HG03457 (cell line): ENCODE measurements around the gene NABP1.
"Not testable (repeated sequence)": the region's sequence is repeated elsewhere in the genome, so short reads cannot be mapped to it uniquely, and the experiment has no call there.

Experiments used
- ATAC-seq: cut with Tn5 transposase; IDR thresholded peaks from one replicate; pipeline ENCODE4 v1.9.1; 2021; ENCODE audit warnings: moderate number of reproducible peaks; ENCODE audit not compliant: unreplicated experiment

The NABP1 gene, protein sequence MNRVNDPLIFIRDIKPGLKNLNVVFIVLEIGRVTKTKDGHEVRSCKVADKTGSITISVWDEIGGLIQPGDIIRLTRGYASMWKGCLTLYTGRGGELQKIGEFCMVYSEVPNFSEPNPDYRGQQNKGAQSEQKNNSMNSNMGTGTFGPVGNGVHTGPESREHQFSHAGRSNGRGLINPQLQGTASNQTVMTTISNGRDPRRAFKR

DNA sequence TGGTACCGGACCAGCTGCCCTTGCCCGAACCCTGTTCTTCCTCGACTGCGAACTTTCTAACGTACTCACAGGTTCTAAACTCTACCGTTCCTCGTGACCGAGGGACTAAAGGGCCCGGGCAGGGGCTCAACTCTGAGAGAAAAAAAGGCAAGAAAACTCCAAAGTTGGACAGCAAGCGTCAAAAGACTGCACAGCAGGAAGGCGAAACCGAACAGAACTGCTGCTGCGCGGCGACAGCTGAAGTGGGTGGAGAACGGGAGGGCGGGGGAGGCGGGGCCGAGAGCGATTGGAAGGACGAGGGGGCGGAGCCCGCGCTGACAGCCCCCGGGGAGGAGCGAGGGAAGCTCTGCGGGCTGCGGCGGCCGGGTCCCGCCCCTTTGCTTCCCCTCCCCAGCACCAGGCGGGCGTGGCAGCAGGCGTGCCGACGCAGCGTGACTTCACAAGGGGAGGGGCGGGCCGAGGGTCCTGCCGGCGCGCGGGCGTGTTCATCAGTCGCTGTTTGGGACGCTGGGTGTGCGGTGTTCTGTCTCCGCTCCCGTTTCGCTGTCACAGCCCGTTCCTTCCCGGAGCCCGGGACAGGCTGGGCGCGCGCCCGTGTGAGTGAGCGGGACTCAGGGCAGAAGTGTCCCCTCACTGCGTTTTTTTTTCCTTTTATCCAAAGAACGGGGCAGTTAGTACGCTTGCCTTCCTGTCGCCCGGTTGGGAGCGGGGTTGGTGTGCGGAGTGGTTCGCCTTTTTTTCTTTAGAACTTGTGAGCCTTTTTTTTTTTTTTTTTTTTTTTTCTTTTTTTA, at the start of gene NABP1:
Gene NABP1, plus strand, starts transcription at position 491 of the 791 bp plus-strand sequence. CDS start 479 bp downstream, outside the sequence.
- ATAC-seq: peak; percentile 58

DNA sequence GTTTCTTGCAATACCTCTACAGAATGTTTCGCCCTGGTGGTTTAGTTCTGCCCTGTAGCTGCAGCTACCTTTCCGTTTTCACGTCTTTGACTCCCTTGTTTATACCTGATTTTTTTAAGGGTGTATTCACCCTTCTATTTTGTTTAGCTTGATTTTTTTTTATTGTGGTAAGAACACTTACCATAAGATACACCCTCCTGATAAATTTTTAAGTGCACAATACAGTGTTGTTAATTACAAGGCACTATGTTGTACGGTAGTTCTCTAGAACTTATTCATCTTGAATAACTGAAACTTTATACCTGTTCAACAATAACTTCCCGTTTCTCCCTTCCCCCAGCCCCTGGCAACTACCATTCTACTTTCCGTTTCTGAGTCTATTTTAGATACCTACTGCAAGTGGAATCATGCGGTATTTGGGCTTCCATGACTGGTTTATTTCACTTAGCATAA, 48.9 kb upstream of the NABP1 start:
- ATAC-seq: no peak

DNA sequence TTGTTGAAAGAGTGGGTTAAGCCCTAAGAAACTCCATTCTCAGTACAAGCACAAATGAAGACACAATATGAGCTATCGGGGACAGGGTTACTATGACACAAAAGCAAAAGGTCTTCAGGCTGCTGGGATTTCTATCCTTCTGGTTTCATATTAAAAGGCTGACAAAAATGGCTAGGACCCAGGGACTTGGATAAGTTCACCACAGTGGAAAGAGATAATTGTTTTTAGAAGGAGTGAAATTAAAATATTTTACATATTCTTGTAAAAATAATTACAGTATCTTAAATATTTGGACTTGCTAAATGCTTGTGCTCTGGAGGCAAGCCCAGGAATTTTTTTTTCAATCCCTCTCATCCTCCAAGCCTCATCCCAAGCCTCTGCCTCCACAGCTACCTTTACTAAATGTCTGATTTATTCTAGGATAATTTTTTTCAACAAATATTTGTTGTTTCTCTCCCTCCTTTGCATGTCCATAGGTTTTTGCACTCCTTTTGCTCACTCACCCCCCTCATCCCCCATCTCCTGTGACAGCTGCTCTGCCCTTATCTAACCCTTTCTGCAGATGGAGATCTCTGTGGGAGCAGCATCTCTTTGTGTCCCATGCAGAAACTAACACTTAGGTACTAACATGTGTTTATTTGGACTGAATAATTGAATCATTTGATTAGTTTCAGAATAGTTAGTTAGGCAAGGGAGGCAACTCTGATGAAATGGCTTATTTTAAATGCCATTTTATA, 47.8 kb upstream of the NABP1 start:
- no peak for ATAC-seq

DNA sequence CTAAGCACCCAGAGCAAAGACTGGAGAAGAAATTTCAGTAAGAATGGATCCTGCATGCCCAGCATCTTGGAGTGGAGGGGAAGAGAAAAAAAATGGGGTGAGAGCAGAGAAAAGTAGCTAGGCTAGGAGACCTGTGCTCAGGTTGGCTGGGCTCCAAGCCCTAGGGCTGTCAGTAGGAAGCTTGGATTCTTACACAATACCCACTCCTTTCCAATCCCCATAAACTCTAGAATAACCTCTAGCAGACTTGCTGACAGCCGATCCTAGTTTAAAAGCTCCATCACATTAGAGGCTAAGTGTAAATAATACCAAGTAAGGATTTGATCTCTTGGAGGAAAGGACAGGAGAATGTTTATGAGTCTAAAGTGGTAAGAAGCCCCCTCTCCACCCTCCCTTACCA, 46.2 kb upstream of the NABP1 start:
- no peak for ATAC-seq

DNA sequence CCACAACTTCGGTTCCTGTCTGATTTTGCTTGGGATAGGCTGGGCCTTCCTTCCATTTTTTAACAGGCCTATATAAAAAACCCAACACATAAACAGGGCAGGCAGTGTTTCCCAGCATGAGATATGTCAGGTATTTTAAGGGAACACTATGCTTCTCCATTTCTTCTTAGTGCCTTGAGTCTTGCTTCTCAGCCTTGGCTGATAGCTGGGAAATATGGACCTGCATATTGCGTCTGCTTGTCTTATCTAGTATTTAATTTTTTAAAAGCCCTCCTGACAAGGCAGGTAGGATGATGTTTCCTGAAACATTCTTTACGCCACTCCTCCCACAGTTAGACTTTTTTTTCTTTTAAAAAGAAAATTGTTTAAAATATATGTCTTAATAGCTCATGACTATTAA, 45.5 kb upstream of the NABP1 start:
- no peak for ATAC-seq

DNA sequence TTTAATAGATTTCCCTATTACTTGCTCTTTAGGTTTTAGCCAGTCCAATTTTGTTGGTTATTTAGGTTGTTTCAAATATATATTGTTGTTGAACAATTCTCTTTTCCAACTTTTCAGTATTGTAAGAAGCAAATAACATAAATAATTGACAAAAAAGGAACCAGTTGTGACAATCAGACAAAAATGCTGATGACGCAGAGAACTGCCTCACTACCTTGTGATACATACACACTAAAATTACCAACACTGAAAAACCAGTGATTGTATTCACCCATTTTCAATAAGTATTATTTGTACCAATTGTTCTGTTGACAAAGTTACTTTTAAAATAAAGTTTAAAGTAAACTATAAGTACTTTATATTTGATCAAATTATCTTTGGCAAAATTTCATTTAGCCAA, 43.1 kb upstream of the NABP1 start:
- ATAC-seq: no peak

DNA sequence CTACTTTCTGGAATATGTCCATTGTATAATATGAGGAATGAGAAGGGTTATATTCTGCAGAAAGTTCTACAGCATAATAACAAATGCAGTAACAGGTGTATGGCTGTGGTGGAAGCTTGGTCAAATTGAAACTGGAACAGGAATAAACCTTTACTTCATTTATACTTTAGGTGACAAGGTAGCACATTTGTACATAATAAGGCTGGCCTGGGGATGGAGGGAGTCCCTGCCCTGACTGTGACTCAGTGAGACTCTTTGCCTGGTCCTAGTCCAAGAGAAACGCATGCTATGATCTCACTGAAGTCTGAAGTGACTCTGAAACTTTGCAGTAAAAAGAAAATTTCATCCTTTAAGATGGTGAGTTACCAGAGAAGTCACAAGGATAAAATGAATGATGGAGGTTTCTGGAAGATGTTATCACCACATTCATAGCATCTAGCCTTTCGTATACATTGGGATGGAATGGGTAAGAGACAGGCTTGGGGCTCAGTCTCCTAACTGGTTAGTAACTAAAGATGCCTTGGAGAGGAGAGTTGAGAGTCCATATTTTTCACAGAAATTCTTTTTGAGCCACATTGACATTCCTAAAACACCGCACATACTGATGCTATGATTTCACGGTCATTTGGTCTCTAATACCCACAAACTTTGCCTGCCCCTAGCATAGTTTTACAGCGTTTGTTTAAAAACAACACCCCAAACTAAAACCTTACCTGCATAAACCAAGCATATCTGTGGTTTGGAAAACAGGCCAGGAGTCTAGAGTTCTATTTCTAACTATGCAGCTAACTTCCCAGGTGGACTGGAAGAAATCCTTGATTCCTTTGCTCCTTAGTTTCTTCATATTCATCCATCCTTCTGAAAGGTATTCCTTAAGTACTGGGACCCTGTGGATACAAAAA, 42.4 kb upstream of the NABP1 start:
- peak; percentile 80 for ATAC-seq

DNA sequence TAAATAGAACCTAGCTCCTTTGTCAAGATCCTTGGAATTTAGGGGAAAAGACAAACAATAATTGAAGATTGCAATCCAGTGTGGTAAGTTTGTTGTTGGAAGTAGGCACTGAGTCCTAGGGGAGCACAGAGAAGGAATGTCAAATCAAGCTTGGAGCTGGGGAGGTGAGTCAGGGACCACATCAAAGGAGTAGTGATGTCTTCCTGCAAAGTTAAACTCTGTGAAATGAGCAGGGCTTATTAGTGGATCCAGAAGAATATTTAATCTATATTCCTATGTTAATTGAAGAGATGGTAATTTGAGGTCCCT, 41.7 kb upstream of the NABP1 start:
- ATAC-seq: no peak

DNA sequence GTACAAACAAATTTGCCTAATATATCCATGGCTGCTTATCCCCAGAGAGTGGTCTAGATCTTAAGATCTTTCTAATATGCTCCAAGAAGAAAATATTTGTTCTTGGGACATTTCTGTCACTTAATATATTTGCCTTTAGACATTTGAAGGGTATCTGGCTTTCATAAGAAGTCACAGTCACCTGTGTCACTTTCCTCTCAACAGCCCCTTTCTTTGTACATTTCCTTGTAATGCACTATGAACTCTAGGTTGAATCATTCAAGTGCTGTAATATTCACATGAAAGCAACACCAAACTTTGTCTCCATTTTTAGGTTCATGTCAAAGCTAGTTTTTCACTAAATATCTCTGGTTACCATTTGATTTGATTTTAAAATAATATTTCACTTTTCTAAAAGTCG, 41.4 kb upstream of the NABP1 start:
- no peak for ATAC-seq

DNA sequence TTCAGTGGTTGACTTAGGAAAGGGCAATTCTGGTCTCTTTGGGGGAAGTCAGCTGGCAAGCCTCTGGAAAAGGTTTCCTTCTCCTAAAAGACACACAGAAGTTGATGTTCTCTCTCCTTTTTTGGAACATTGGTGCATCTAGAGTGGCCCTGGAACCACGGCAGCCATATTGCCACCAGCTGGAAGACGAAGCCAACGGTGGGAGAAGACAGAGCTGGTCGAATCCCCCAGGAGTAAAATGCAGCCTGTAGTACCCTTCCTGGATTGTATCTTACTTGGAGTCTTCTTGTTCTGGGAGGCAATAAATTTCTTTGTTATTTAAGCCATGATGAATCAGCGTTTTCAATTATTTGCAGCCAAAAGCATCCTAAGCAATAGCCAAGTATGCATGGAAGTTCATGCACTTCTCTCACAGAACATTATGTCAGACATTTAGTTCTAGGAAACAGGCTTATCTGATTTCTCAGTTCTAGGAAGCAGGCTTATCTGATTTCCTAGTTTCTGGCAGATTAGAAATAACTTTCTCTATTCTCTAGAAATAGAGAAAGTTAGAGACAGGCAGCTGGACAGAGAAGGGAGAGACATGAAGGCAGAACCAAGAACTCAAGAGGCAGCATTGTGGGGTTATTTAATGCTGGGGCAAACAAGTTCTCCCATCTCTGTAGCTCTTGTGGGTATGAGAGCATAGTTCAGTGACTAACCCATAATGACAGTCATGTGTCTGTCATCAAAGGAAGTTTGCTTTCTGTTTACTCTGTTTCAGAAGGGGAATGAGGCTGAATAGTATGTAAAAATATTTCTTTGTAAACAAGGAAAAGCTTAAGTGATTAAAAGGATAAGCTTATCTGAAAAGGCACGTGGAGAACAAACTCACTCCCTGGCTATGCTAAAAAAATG, 40.5 kb upstream of the NABP1 start:
- peak; percentile 67 for ATAC-seq

DNA sequence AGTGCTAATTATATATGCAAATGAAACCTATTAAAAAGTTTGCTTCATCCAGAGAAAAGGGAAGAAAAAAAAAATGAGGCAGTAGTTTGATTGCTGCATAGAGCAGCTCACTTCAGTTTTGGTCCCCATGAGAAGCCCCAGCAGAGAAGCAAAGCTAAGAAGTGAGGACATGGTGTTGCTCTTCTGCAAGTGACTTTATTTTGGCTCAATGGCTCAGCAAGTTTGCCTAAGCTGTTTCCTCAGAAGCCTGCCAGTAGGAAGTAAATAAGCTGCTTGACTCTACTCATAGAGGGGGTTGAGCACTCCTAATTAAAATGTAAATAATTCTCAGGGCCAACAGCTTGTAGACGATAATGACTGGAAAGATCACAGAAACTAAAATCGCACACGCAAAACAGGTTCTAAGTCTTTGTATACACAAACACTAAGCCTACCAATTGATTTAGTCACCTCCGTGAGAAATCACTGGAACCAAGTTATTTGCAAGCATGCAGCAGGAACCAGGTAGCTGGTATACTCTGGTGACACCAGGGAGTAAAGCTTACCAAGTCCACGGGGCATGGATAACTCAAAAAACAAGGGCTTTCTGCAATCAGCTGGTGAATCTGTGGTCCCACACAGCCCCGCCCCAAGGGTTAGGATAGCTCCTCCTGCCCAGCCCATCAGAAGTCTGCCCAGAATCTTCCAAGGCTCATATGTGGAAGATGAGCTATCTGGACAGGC, 39.7 kb upstream of the NABP1 start:
- no peak for ATAC-seq

DNA sequence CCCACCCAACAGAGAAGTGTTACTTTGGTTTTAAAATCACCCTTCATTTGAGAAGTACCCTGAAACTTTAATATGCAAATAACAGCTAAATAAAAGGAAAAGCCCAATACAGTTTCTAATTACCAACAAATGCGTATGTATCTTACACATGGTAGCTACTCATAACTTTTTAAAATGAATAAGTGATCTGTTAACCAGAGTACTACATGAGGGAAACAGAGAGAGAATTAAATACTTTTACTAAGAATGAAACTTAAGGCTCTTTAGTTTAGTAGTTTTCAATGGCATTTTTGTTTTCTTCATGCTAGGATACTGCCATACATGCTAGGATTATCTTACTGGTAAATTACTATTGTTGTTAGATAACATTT, 39.1 kb upstream of the NABP1 start:
- ATAC-seq: no peak

DNA sequence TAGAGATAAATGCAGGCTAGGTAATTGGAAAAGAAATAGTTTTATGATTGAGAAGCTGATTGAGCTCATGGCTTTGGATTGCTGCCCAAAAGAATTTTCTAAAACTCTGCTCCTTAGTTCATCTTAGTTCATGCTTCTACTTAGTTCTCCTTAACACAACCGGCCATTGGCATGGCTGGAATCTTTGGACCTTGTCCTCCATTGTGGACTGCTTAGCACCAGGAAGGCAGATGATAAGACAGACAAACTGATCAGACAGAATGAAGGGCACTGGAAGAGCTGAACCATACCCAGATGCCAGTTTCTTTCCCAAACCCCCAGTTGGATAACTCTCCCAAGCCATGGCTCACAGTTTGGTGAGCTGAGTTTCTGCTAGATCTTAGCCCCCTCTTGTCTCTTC, 36.3 kb upstream of the NABP1 start:
- no peak for ATAC-seq

DNA sequence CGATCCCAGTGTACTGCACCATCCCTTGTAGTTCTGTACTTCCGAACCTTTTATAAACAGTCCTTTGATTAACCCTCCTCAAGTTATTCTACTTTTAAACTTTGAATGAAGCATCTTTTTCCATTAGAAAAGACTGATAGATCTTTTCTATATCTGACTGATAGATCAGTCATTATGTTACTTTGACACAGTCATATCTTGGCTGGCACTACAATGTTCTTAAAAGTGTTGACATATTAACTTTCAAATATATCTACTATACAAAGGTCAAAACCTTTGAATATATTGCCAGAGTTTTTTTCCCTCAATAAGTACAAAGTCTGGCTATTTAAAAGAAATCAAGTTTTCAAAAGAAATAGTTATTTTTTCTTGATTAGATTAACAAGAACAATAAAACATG, 35.4 kb upstream of the NABP1 start:
- no peak for ATAC-seq

DNA sequence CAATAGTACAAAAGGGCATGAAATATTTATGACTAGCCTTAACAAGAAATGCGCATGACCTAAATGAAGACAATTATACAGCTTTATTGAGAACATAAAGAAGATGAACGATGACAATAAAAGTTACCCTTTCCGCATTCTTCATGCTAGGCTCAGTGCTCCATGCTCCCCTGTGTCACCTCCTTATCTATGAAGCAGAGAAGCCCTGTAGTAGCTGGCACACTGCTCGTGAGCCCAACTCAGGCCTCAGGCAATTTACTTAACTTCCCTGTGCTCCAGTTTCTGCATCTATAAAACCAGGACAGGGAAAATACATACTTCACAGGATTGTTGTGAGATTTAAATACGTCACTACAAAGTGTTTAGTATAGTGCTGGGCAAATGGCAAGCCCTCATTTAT, 34.5 kb upstream of the NABP1 start:
- ATAC-seq: no peak

DNA sequence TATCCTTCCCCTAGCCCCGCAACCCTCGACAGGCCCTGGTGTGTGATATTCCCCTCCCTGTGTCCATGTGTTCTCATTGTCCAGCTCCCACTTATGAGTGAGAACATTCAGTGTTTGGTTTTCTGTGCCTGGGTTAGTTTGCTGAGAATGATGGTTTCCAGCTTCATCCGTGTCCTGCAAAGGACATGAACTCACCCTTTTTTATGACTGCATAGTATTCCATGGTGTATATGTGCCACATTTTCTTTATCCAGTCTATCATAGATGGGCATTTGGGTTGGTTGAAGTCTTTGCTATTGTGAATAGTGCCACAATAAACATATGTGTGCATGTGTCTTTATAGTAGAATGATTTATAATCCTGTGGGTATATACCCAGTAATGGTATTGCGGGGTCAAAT, 33.3 kb upstream of the NABP1 start:
- ATAC-seq: not testable (repeated sequence)

DNA sequence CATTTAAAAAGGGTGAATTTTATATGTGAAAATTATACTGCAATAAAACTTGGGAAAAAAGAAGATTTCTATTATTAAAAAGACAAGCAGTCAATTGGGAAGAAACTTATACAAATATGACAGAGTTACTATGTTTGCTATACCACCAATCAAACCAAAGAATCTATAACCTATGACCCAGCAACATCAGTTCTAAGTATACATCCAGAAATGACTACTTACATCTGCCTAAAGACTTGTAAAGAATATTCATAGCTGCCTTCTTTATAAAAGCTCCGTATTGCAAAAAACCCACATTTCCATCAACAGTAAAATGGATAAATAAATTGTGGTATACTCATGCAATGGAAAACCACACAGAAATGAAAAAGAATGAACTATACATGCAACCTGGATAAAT, 32.9 kb upstream of the NABP1 start:
- ATAC-seq: no peak

DNA sequence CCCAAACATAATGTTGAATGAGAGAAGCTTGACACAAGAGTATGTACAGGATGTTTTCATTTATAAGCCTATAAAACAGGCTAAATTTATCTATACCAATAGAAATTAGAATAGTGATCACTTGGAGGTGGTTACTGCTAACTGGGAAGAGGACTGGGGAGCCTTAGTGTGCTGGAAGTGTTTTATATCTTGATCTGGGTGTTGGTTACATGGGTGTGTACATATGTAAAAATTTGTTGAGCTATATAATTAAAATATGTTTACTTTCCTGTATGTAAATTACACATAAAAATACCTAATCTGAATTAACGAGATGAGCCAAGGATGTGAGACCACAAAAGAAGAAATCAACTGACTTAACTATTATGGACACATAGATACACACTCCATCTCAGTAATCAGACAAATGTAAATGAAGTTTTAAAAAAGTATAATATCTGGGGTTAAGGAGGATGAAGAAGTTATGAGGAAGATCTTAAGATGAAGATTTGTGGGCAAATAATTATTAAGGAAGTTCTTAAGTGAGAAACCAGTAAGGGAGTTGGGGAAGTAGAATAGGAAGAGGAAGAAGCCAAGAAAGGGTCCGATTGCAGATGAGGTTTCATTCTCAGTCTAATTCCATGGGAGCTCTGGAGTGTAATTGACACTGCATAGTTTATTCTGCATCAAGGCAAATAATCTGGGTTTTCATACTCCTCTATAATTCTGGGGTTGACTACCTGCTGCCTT, 32.3 kb upstream of the NABP1 start:
- ATAC-seq: no peak
